Measurements from ENCODE around the gene THOC2. TPM values are rescaled to one million over a fixed set of nuclear protein-coding genes. Genes with fewer than 3 reads are reported as not detected.
"Not testable (repeated sequence)": the region's sequence is repeated elsewhere in the genome, so short reads cannot be mapped to it uniquely, and the experiment has no call there.

The THOC2 gene
- total RNA-seq, 3 donors from 2014 or later (not counting 1 experiment from before 2014, with no cell fraction given): 86.9 to 114 (median 90.3) TPM

DNA sequence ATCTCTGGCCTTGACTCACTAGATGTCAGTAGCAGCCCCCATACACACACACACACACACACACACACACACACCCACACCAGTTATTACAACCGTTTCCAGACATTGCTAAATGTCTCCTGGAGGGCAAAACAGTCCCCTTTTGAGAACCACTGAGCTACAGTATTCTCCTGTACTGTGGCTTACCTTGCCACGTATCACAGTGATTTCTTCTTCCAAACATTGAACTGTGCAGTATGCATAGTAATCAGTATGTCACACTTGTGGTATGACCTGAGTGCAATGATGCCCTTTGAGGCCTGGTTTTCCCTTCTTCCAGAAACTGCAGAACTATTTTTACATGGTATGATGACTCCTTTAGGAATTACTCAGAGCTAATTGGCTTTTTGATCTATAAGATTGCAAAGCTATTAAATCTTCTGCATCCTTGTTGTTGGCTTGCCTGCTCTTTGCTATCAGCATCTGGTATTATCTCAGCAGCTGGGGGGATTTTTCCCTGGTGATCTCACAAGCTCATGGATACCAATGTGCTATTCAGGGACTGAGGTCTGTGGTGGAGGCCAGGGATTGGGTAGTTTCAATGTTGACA lies 3.6 kb upstream of the THOC2 start:
- H3K4me3 Mint-ChIP-seq: no peak overlapping the region
- no peaks in the 10 kb centered on the region for H3K27me3 Mint-ChIP-seq (ENCODE audit: low read depth in 2 of 2)
- H3K27me3 ChIP-seq (ENCODE audit: control insufficient read depth, insufficient read depth, low read length): no peaks in the 10 kb centered on the region
- no peak overlapping the region for H3K27ac Mint-ChIP-seq
- no peaks in the 10 kb centered on the region for H3K9me3 Mint-ChIP-seq
- TF ChIP-seq, protein P1, sequence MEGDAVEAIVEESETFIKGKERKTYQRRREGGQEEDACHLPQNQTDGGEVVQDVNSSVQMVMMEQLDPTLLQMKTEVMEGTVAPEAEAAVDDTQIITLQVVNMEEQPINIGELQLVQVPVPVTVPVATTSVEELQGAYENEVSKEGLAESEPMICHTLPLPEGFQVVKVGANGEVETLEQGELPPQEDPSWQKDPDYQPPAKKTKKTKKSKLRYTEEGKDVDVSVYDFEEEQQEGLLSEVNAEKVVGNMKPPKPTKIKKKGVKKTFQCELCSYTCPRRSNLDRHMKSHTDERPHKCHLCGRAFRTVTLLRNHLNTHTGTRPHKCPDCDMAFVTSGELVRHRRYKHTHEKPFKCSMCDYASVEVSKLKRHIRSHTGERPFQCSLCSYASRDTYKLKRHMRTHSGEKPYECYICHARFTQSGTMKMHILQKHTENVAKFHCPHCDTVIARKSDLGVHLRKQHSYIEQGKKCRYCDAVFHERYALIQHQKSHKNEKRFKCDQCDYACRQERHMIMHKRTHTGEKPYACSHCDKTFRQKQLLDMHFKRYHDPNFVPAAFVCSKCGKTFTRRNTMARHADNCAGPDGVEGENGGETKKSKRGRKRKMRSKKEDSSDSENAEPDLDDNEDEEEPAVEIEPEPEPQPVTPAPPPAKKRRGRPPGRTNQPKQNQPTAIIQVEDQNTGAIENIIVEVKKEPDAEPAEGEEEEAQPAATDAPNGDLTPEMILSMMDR (IDR thresholded peaks at IDR 0.05): no peak
- ATAC-seq (no peak), DNase-seq (no peak)
- H3K9me3 ChIP-seq (ENCODE audit: control insufficient read depth, insufficient read depth, low read length): no peaks in the 10 kb centered on the region
- H3K27ac ChIP-seq (ENCODE audit: low read length): no peak overlapping the region
- H3K36me3 ChIP-seq (ENCODE audit: control insufficient read depth, insufficient read depth, low read length): no peaks in the 10 kb centered on the region
- peaks cover 11% of the 10 kb centered on the region for H3K4me1 ChIP-seq (ENCODE audit: control insufficient read depth, insufficient read depth, low read length)
- peaks cover 12 to 15% of the 10 kb centered on the region in 2 donors for H3K4me1 Mint-ChIP-seq
- H3K4me3 ChIP-seq (ENCODE audit: low read length): no peak overlapping the region
- WGBS (ENCODE audit: insufficient coverage): 69% methylated on average over 2 of the region's 2 CpGs
- intact Hi-C loops (cut with micrococcal nuclease): no loop called here
- H3K36me3 Mint-ChIP-seq: no peaks in the 10 kb centered on the region

DNA sequence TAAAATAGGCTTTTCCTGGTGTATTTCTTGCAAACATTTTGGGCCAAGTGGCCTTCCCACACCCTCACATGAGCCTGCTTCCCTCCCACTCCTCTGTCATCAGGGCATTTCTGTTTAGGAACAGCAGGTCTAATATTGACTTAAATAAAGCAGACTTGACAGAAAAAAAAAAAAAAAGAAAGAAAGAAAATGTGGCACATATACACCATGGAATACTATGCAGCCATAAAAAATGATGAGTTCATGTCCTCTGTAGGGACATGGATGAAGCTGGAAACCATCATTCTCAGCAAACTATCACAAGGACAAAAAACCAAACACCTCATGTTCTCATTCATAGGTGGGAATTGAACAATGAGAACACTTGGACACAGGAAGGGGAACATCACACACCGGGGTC lies 2.3 kb upstream of the THOC2 start:
- H3K9me3 Mint-ChIP-seq; DNase-seq; H3K4me3 ChIP-seq (ENCODE audit: low read length); H3K27ac Mint-ChIP-seq; H3K9me3 ChIP-seq (ENCODE audit: control insufficient read depth, insufficient read depth, low read length); H3K27me3 ChIP-seq (ENCODE audit: control insufficient read depth, insufficient read depth, low read length); intact Hi-C loops (cut with micrococcal nuclease); H3K27ac ChIP-seq (ENCODE audit: low read length); H3K36me3 Mint-ChIP-seq; ATAC-seq; H3K27me3 Mint-ChIP-seq (ENCODE audit: low read depth in 2 of 2); H3K36me3 ChIP-seq (ENCODE audit: control insufficient read depth, insufficient read depth, low read length): not testable (repeated sequence)
- WGBS (ENCODE audit: insufficient coverage): no CpG with 5 or more reads among the region's 1 CpG
- peak overlapping the region; percentile 9 for H3K4me3 Mint-ChIP-seq
- peaks cover 11% of the 10 kb centered on the region for H3K4me1 ChIP-seq (ENCODE audit: control insufficient read depth, insufficient read depth, low read length)
- H3K4me1 Mint-ChIP-seq: peaks cover 17 to 24% of the 10 kb centered on the region in 2 donors

DNA sequence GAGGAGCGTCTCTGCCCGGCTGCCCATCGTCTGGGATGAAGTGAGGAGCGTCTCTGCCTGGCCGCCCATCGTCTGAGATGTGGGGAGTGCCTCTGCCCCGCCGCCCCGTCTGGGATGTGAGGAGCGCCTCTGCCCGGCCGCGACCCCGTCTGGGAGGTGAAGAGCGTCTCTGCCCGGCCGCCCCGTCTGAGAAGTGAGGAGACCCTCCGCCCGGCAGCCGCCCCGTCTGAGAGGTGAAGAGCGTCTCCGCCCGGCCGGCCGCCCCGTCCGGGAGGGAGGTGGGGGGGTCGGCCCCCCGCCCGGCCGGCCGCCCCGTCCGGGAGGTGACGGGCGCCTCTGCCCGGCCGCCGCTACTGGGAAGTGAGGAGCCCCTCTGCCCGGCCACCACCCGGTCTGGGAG lies 1.2 kb upstream of the THOC2 start:
- H3K4me3 Mint-ChIP-seq; H3K9me3 Mint-ChIP-seq; H3K27ac Mint-ChIP-seq; H3K36me3 ChIP-seq (ENCODE audit: control insufficient read depth, insufficient read depth, low read length); H3K27ac ChIP-seq (ENCODE audit: low read length); H3K9me3 ChIP-seq (ENCODE audit: control insufficient read depth, insufficient read depth, low read length); ATAC-seq; intact Hi-C loops (cut with micrococcal nuclease); H3K4me3 ChIP-seq (ENCODE audit: low read length); H3K36me3 Mint-ChIP-seq; DNase-seq; H3K27me3 Mint-ChIP-seq (ENCODE audit: low read depth in 2 of 2); H3K27me3 ChIP-seq (ENCODE audit: control insufficient read depth, insufficient read depth, low read length): not testable (repeated sequence)
- peaks cover 11% of the 10 kb centered on the region for H3K4me1 ChIP-seq (ENCODE audit: control insufficient read depth, insufficient read depth, low read length)
- peaks cover 17 to 30% of the 10 kb centered on the region in 2 donors for H3K4me1 Mint-ChIP-seq
- 98% methylated on average over 8 of the region's 43 CpGs for WGBS (ENCODE audit: insufficient coverage)

DNA sequence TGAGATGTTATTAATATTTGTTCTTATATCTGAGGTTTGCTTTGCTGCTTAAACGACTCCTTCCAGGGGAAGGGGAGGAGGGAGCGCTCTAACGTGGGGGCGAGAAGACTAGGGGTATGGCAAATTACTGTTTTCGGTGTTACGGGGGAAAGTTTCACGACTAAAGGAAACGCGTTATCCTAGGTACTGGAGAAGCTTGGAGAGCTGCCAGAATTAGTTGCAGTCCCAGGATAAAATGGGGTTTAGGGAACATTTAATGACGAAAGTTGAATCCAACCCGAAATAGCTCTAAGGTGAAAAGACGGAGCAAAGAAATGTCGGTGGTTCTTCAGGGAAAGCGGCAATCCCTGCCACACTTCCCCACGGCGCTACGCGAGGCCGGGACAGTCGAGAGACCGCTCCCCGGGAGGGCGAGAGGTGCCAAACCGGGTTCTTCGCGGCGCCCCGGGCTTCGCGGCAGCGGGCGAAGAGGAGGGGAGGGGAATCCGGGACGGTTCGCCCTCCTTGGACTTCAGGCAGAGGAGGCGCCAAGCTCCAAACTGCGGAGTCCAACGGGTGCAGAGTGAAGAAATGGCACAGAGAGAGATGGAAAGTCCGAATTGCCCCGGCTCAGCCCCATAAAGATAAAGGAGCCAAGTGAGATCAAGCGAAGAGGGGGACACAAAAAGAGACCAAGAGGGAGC lies 724 bp downstream of the THOC2 start:
- Histone ChIP-seq H3K9me3 (ENCODE audit: control insufficient read depth, insufficient read depth, low read length) (no peaks in the 10 kb centered on the region), H3K27me3 (ENCODE audit: control insufficient read depth, insufficient read depth, low read length) (no peaks in the 10 kb centered on the region), H3K4me1 (ENCODE audit: control insufficient read depth, insufficient read depth, low read length) (peaks cover 11% of the 10 kb centered on the region), H3K36me3 (ENCODE audit: control insufficient read depth, insufficient read depth, low read length) (no peaks in the 10 kb centered on the region), H3K27ac (ENCODE audit: low read length) (peak overlapping the region; percentile 74), H3K4me3 (ENCODE audit: low read length) (peak overlapping the region; percentile 99)
- WGBS (ENCODE audit: insufficient coverage): 0% methylated on average over 37 of the region's 41 CpGs
- Mint-ChIP-seq H3K9me3 (no peaks in the 10 kb centered on the region), H3K4me1 (peaks cover 27 to 38% of the 10 kb centered on the region in 2 donors), H3K4me3 (peak overlapping the region; percentile 93), H3K27me3 (ENCODE audit: low read depth in 2 of 2) (no peaks in the 10 kb centered on the region), H3K36me3 (no peaks in the 10 kb centered on the region), H3K27ac (peak overlapping the region; percentile 83 to 93)
- intact Hi-C loops (cut with micrococcal nuclease): no loop called here
- DNase-seq: peak; percentile 19 to 28
- peak; percentile 30 to 43 (median 35) for ATAC-seq
- TF ChIP-seq, protein P1 (IDR thresholded peaks at IDR 0.05): no peak
